Dendritic cell treated with granulocyte-macrophage colony-stimulating factor and Interleukin-4, amounts not matched to agents 40 ng/mL and 50 ng/mL, for 4 days (primary cell): ENCODE data around the gene HS6ST2.

Source experiments
- H3K27ac Mint-ChIP-seq: one replicate; pipeline ENCODE4 v1.8.0; 2022; ENCODE audit warnings: mild to moderate bottlenecking, mixed read lengths
- H3K27me3 Mint-ChIP-seq: one replicate; pipeline ENCODE4 v1.8.0; 2022; ENCODE audit warnings: mild to moderate bottlenecking, mixed read lengths
- H3K36me3 Mint-ChIP-seq: one replicate; pipeline ENCODE4 v1.8.0; 2022; ENCODE audit warnings: low read depth, mixed read lengths
- H3K4me1 Mint-ChIP-seq: one replicate; pipeline ENCODE4 v1.8.0; 2022; ENCODE audit warnings: low read depth, mixed read lengths
- H3K4me3 Mint-ChIP-seq: one replicate; pipeline ENCODE4 v1.8.0; 2022; ENCODE audit warnings: mild to moderate bottlenecking, moderate library complexity, mixed read lengths
- H3K9me3 Mint-ChIP-seq: one replicate; pipeline ENCODE4 v1.8.0; 2022; ENCODE audit warnings: mixed read lengths
- intact Hi-C: fragments of 100-400 bp; cut with micrococcal nuclease; formaldehyde crosslinking; loops from one replicate; pipeline ENCODE4 v1.15.0; 2022

HS6ST2 gene

DNA sequence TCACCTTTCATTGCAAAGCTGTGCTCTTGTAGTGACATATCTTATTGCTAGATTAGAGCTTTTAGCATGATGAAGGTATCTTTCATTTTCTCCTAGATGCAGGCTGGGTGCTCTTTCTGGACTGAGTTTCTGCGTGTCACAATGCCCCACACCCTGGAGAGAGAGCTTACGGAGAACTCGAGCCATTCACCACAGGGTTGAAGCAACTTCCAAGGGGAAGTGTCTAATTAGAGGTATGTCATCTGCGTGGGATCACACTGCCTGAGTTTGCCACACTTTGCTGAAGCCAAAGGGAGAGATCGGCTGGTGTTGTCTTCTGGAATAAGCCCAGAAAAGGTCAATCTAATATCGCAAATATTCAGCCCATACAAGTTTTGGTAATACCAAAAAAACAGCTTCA is 290.3 kb downstream of the HS6ST2 start:
- Mint-ChIP-seq H3K27me3 (peaks cover 5% of the 10 kb centered on the region), H3K36me3 (no peaks in the 10 kb centered on the region), H3K4me1 (no peaks in the 10 kb centered on the region), H3K4me3 (no peak overlapping the region), H3K27ac (no peak overlapping the region), H3K9me3 (no peaks in the 10 kb centered on the region)
- intact Hi-C loops, result no loop called here

DNA sequence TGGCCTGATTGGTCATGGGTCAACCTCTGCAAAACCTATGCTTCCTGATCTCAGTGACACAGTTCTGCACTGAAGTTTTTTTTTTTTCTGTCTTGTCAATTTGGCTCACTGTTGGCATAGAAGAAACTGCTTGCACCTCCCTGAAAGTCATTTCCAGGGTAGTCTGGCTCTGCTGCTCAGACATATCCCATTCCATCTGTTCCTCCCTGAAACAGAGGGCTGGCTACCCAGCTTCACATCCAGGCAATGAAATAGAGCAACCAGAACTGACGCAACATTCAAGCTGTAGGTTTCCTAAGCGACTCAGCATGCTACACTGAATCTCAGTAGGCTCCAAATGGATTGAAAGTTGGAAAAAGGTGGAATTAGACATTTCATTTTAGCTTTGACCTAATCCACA is 292.8 kb downstream of the HS6ST2 start:
- H3K27ac Mint-ChIP-seq, result no peak overlapping the region
- H3K36me3 Mint-ChIP-seq, result no peaks in the 10 kb centered on the region
- intact Hi-C loops, result no loop called here
- H3K9me3 Mint-ChIP-seq, result no peaks in the 10 kb centered on the region
- H3K4me3 Mint-ChIP-seq, result no peak overlapping the region
- no peaks in the 10 kb centered on the region for H3K4me1 Mint-ChIP-seq
- H3K27me3 Mint-ChIP-seq, result peaks cover 5% of the 10 kb centered on the region

DNA sequence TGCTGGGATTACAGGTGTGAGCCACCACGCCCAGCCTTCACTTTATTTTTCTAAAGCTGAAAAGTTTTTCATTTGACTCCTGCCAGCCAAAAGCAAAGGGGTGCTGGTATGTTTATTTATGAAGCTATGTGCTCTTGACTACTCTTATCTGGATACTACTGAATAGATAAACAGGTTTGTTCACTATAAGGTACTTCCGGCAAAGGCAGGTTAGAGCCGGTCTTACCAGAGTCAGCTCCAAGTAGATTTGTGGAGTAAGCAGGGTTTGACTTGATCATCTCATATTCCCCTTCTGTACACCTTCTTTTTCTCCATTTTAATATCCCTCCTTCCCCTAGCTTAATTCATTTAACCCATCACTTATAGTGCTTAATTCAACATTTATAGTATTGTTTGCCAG is 294.2 kb downstream of the HS6ST2 start:
- Mint-ChIP-seq H3K36me3 (no peaks in the 10 kb centered on the region), H3K4me3 (no peak overlapping the region), H3K4me1 (no peaks in the 10 kb centered on the region), H3K27me3 (peaks cover 5% of the 10 kb centered on the region), H3K27ac (no peak overlapping the region), H3K9me3 (no peaks in the 10 kb centered on the region)
- intact Hi-C loops, result no loop called here

GRCh38 chrX:132662844-132663243 is 295.6 kb downstream of the HS6ST2 start:
- H3K27ac Mint-ChIP-seq, result no peak overlapping the region
- H3K4me1 Mint-ChIP-seq, result no peaks in the 10 kb centered on the region
- no peaks in the 10 kb centered on the region for H3K9me3 Mint-ChIP-seq
- H3K27me3 Mint-ChIP-seq, result no peaks in the 10 kb centered on the region
- no peaks in the 10 kb centered on the region for H3K36me3 Mint-ChIP-seq
- H3K4me3 Mint-ChIP-seq, result no peak overlapping the region
- intact Hi-C loops, result no loop called here

- H3K36me3 Mint-ChIP-seq, result no peaks in the 10 kb centered on the region
- H3K27ac Mint-ChIP-seq, result no peak overlapping the region
- no peaks in the 10 kb centered on the region for H3K4me1 Mint-ChIP-seq
- H3K4me3 Mint-ChIP-seq, result no peak overlapping the region
- H3K27me3 Mint-ChIP-seq, result no peaks in the 10 kb centered on the region
- intact Hi-C loops, result no loop called here
- H3K9me3 Mint-ChIP-seq, result no peaks in the 10 kb centered on the region
These were observed 300.6 kb downstream of the HS6ST2 start for GRCh38 chrX:132657876-132658275.

- Mint-ChIP-seq H3K36me3 (no peaks in the 10 kb centered on the region), H3K27me3 (peaks cover 2% of the 10 kb centered on the region), H3K27ac (no peak overlapping the region), H3K4me3 (no peak overlapping the region), H3K9me3 (no peaks in the 10 kb centered on the region), H3K4me1 (no peaks in the 10 kb centered on the region)
- intact Hi-C loops, result no loop called here
These were observed 305.6 kb downstream of the HS6ST2 start for GRCh38 chrX:132652871-132653270.

- Mint-ChIP-seq H3K27ac (no peak overlapping the region), H3K27me3 (peaks cover 4% of the 10 kb centered on the region), H3K36me3 (no peaks in the 10 kb centered on the region), H3K4me1 (no peaks in the 10 kb centered on the region), H3K4me3 (no peak overlapping the region), H3K9me3 (no peaks in the 10 kb centered on the region)
- intact Hi-C loops, result no loop called here
These were observed 306.9 kb downstream of the HS6ST2 start for GRCh38 chrX:132651421-132652086.

GRCh38 chrX:132648895-132649294 is 309.5 kb downstream of the HS6ST2 start:
- Mint-ChIP-seq H3K9me3 (no peaks in the 10 kb centered on the region), H3K27ac (no peak overlapping the region), H3K4me3 (no peak overlapping the region), H3K4me1 (no peaks in the 10 kb centered on the region), H3K36me3 (no peaks in the 10 kb centered on the region), H3K27me3 (peaks cover 4% of the 10 kb centered on the region)
- intact Hi-C loops, result no loop called here

DNA sequence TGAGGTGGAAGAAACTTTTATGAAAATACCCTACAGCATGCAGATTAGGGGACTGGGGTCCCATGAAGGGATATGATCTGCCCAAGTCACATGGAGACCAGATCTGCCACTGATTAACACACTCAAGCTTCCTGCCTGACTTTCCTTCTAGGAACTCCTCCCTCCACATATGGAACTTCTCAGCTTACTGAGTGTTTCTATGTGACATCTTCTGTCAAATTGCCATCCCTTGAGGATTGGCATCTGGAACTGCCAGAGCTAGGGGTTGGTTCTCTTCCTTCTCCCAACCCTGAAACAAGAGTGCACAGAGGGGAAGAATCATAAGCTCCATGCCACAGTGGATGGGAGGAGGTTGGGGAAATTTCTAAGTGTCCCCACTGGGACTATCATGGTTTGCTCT is 319.0 kb downstream of the HS6ST2 start:
- Mint-ChIP-seq H3K4me3 (no peak overlapping the region), H3K4me1 (no peaks in the 10 kb centered on the region), H3K27ac (no peak overlapping the region), H3K36me3 (no peaks in the 10 kb centered on the region), H3K27me3 (no peaks in the 10 kb centered on the region), H3K9me3 (no peaks in the 10 kb centered on the region)
- intact Hi-C loops, result no loop called here

DNA sequence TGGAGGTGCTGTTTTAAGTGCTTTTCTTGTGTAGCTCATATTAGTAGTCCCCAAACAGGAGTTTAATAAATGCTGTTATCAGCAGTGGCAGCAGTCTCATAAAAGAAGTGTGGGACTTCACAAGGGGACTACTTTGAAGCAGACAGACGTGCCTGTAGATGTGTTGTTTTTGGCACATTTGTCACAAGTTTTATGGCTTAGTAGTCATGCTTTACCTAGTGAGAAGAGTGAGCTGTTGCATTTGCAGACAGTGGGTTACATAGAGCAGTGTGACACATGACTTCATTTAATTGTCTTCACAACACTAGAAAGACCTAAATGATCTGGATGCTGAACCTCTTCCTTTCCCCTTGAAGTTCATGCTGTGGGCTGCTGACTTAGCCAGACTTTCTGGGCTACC is 320.1 kb downstream of the HS6ST2 start:
- no peaks in the 10 kb centered on the region for H3K4me1 Mint-ChIP-seq
- no peak overlapping the region for H3K4me3 Mint-ChIP-seq
- no peaks in the 10 kb centered on the region for H3K9me3 Mint-ChIP-seq
- no peak overlapping the region for H3K27ac Mint-ChIP-seq
- intact Hi-C loops, result no loop called here
- no peaks in the 10 kb centered on the region for H3K36me3 Mint-ChIP-seq
- no peaks in the 10 kb centered on the region for H3K27me3 Mint-ChIP-seq

GRCh38 chrX:132636080-132636479 is 322.3 kb downstream of the HS6ST2 start:
- H3K9me3 Mint-ChIP-seq, result no peaks in the 10 kb centered on the region
- H3K27me3 Mint-ChIP-seq, result no peaks in the 10 kb centered on the region
- no peaks in the 10 kb centered on the region for H3K36me3 Mint-ChIP-seq
- no peaks in the 10 kb centered on the region for H3K4me1 Mint-ChIP-seq
- no peak overlapping the region for H3K27ac Mint-ChIP-seq
- H3K4me3 Mint-ChIP-seq, result no peak overlapping the region
- intact Hi-C loops, result no loop called here

GRCh38 chrX:132634521-132634920 is 323.9 kb downstream of the HS6ST2 start:
- H3K4me1 Mint-ChIP-seq, result no peaks in the 10 kb centered on the region
- intact Hi-C loops, result loop anchor here (5.0 kb wide), 2 partner anchors 407 to 792 kb away; no protein-coding TSS in a partner anchor
- no peaks in the 10 kb centered on the region for H3K9me3 Mint-ChIP-seq

GRCh38 chrX:132631579-132632232 is 326.7 kb downstream of the HS6ST2 start:
- H3K27me3 Mint-ChIP-seq, result no peaks in the 10 kb centered on the region
- H3K36me3 Mint-ChIP-seq, result no peaks in the 10 kb centered on the region
- H3K4me1 Mint-ChIP-seq, result no peaks in the 10 kb centered on the region
- H3K4me3 Mint-ChIP-seq, result no peak overlapping the region
- intact Hi-C loops, result loop anchor here (5.0 kb wide), 2 partner anchors 404 to 789 kb away; no protein-coding TSS in a partner anchor
- no peak overlapping the region for H3K27ac Mint-ChIP-seq
- H3K9me3 Mint-ChIP-seq, result no peaks in the 10 kb centered on the region

More at GRCh38 chrX:132634521-132634920, 323.9 kb downstream of the HS6ST2 start:
- Mint-ChIP-seq H3K27ac (no peak overlapping the region), H3K27me3 (no peaks in the 10 kb centered on the region), H3K4me3 (no peak overlapping the region), H3K36me3 (no peaks in the 10 kb centered on the region)

DNA sequence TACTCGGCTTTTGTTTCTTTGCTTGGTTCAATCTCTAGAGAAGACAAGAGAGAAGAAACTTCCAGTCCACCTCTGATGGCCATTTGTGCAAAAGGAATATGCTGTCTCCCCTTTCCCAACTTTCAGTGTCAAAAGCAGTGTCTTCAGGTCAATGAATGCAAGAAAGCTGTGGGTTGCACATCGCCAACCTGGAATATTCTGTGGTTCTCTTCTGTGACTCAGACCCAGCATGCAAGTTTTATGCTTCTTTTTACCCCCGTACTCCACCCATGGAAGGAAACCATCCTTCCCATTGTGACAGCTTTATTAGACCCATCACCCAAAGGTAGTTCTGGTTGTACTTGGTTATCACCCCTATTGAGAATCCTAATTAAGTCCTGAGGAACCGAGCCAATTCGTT is 334.0 kb downstream of the HS6ST2 start:
- no peaks in the 10 kb centered on the region for H3K27me3 Mint-ChIP-seq
- H3K36me3 Mint-ChIP-seq, result no peaks in the 10 kb centered on the region
- no peak overlapping the region for H3K27ac Mint-ChIP-seq
- intact Hi-C loops, result no loop called here
- no peaks in the 10 kb centered on the region for H3K9me3 Mint-ChIP-seq
- no peak overlapping the region for H3K4me3 Mint-ChIP-seq
- no peaks in the 10 kb centered on the region for H3K4me1 Mint-ChIP-seq

- H3K4me3 Mint-ChIP-seq, result no peak overlapping the region
- intact Hi-C loops, result no loop called here
- no peaks in the 10 kb centered on the region for H3K9me3 Mint-ChIP-seq
- H3K27ac Mint-ChIP-seq, result no peak overlapping the region
- H3K27me3 Mint-ChIP-seq, result no peaks in the 10 kb centered on the region
- no peaks in the 10 kb centered on the region for H3K4me1 Mint-ChIP-seq
- H3K36me3 Mint-ChIP-seq, result no peaks in the 10 kb centered on the region
These were observed 334.5 kb downstream of the HS6ST2 start for GRCh38 chrX:132623942-132624341.
